Kidney (tissue), 22 donors: ENCODE results near the gene EMC10. TPM values are rescaled to one million over a fixed set of nuclear protein-coding genes. Genes with fewer than 3 reads are reported as not detected.

Experiments used
- DNase-seq, 5 donors: peaks; one replicate each; pipeline ENCODE4 v3.0.0-alpha.2; 2013 to 2020
- FAIRE-seq: peaks from 2 replicates; lab custom pipeline; 2012; peaks lifted over from hg19 to GRCh38; lab: Jason Lieb, UNC
- H3K27ac ChIP-seq, 2 donors: one replicate each; pipeline ENCODE4 v1.7.0; 2013; ENCODE audit warnings: low read depth in 2 of 2, low read length in 2 of 2, inconsistent platforms in 1 of 2
- H3K27me3 ChIP-seq: one replicate; pipeline ENCODE4 v1.7.1; 2013; ENCODE audit warnings: low read length, inconsistent platforms; ENCODE audit not compliant: control insufficient read depth, insufficient read depth
- H3K36me3 ChIP-seq, 3 donors: one replicate each; pipeline versions ENCODE4 v1.7.0 to v1.7.1; 2013; ENCODE audit warnings: low read length in 3 of 3, control low read depth in 1 of 3, inconsistent platforms in 1 of 3; ENCODE audit not compliant: insufficient read depth in 3 of 3, control insufficient read depth in 2 of 3
- H3K4me1 ChIP-seq, 3 donors: one replicate each; pipeline versions ENCODE4 v1.7.0 to v1.7.1; 2013; ENCODE audit warnings: low read length in 3 of 3, inconsistent platforms in 1 of 3, low read depth in 1 of 3; ENCODE audit not compliant: control insufficient read depth in 2 of 3, insufficient read depth in 2 of 3
- H3K4me3 ChIP-seq, 3 donors: one replicate each; pipeline versions ENCODE4 v1.7.0 to v1.8.1; 2013; ENCODE audit warnings: low read length in 3 of 3, control low read depth in 1 of 3, inconsistent platforms in 1 of 3
- H3K9ac ChIP-seq, 3 donors: one replicate each; pipeline versions ENCODE4 v1.7.0 to v1.7.1; 2013; ENCODE audit warnings: low read length in 3 of 3, control low read depth in 1 of 3, inconsistent platforms in 1 of 3
- H3K9me3 ChIP-seq, 3 donors: one replicate each; pipeline versions ENCODE4 v1.7.0 to v1.7.1; 2013; ENCODE audit warnings: low read length in 3 of 3, control low read depth in 1 of 3, inconsistent platforms in 1 of 3; ENCODE audit not compliant: control insufficient read depth in 2 of 3, insufficient read depth in 1 of 3
- intact Hi-C: fragments of 100-400 bp; cut with DNase I; formaldehyde crosslinking; loops from one replicate; pipeline ENCODE4 v1.11.1; 2022
- long read RNA-seq, 10 donors: library from polyadenylated mRNA in 1 of 10; unstranded in 1 of 10; transcript quantifications; one replicate each; pipeline ENCODE4 v2.0.0 and lab custom pipeline, GENCODE V29; 2021 to 2026
- polyA plus RNA-seq: library from polyadenylated mRNA; stranded (reverse); fragments of 350-450 nt; fragmentation: Illumina TruSeq; extraction: RNeasy Lipid Tissue Mini Kit (QIAGEN cat#74804); gene quantifications from one replicate; pipeline ENCODE4 v1.2.3, GENCODE V29; 2014; ENCODE audit warnings: low read depth, low replicate concordance; ENCODE audit not compliant: insufficient read depth
- total RNA-seq: library from RNA; stranded (reverse); fragmentation: NEBNext Ultra II Directional; extraction: Animal tissue kit (Norgen Biotek cat#: 25700); gene quantifications from one replicate; pipeline ENCODE4 v1.2.1, GENCODE V29; 2021
- TF ChIP-seq, protein P1 (sequence below): IDR thresholded peaks from 3 replicates; pipeline ENCODE4 v1.5.1; 2012; ENCODE audit warnings: mild to moderate bottlenecking, moderate library complexity, borderline replicate concordance; ENCODE audit not compliant: insufficient read depth; ENCODE audit errors: extremely low read depth
- donor health status: control.
- donor health status: control.
- donor health status: control.
- donor health status: control.
- donor health status: control.
- donor health status: DM: yes; HTN: yes; CAD: no.
- donor health status: Normal renal cell carcinoma (clear cell type).

EMC10 gene
- total RNA-seq (184 TPM), polyA plus RNA-seq (199 TPM)
- long read RNA-seq, donor 1, full-length matches to known transcripts = 36 of 36 reads
- long read RNA-seq, donor 1, partial matches to known transcripts = 0 of 36 reads
- long read RNA-seq, donor 1, other reads (novel, unspliced or antisense) = 0 of 36 reads
- long read RNA-seq, donor 2, full-length matches to known transcripts = 12 of 43 reads
- long read RNA-seq, donor 2, partial matches to known transcripts = 31 of 43 reads
- long read RNA-seq, donor 2, other reads (novel, unspliced or antisense) = 0 of 43 reads
- long read RNA-seq, donor 3, full-length matches to known transcripts = 9 of 9 reads
- long read RNA-seq, donor 3, partial matches to known transcripts = 0 of 9 reads
- long read RNA-seq, donor 3, other reads (novel, unspliced or antisense) = 0 of 9 reads
- long read RNA-seq, donor 4, full-length matches to known transcripts = 31 of 31 reads
- long read RNA-seq, donor 4, partial matches to known transcripts = 0 of 31 reads
- long read RNA-seq, donor 4, other reads (novel, unspliced or antisense) = 0 of 31 reads
- long read RNA-seq, donor 5, full-length matches to known transcripts = 1 of 1 reads
- long read RNA-seq, donor 5, partial matches to known transcripts = 0 of 1 reads
- long read RNA-seq, donor 5, other reads (novel, unspliced or antisense) = 0 of 1 reads
- long read RNA-seq, donor 6, full-length matches to known transcripts = 15 of 21 reads
- long read RNA-seq, donor 6, partial matches to known transcripts = 6 of 21 reads
- long read RNA-seq, donor 6, other reads (novel, unspliced or antisense) = 0 of 21 reads
- long read RNA-seq, donor 7, full-length matches to known transcripts = 24 of 88 reads
- long read RNA-seq, donor 7, partial matches to known transcripts = 3 of 88 reads
- long read RNA-seq, donor 7, other reads (novel, unspliced or antisense) = 61 of 88 reads
- long read RNA-seq, donor 8, full-length matches to known transcripts = 9 of 9 reads
- long read RNA-seq, donor 8, partial matches to known transcripts = 0 of 9 reads
- long read RNA-seq, donor 8, other reads (novel, unspliced or antisense) = 0 of 9 reads
- long read RNA-seq, donor 9, full-length matches to known transcripts = 9 of 9 reads
- long read RNA-seq, donor 9, partial matches to known transcripts = 0 of 9 reads
- long read RNA-seq, donor 9, other reads (novel, unspliced or antisense) = 0 of 9 reads
- long read RNA-seq, donor 10, full-length matches to known transcripts = 30 of 68 reads
- long read RNA-seq, donor 10, partial matches to known transcripts = 18 of 68 reads
- long read RNA-seq, donor 10, other reads (novel, unspliced or antisense) = 20 of 68 reads

DNA sequence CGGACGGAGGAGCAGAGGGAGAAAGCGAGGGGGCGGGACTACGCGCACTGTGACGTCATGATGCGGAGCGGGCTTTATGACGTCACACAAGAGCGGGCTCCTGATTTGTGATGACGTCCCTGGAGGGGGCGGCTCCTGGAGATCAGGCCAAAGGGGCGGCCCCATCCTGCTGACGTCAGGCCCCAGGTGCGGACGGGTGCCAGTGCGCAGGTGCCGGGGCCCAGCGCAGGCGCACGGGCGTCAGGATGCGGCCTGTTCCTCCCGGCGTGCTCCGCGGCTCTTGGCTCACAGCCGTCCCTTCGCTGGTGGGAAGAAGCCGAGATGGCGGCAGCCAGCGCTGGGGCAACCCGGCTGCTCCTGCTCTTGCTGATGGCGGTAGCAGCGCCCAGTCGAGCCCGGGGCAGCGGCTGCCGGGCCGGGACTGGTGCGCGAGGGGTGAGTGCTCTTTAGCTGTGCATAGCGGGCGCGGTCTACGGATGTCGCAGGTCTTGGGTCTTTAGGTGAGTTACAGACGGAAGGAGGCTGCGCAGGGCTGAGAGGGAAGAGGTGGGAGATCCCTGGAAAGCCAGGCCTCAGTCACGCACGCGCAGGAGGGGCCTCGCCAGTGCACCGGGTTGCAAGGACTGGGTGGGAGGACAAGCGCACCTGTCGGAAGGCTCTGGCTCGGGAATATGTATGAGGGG is at the start of gene EMC10, which contains the start of gene GARIN5A:
TSS of gene EMC10 (plus strand) at position 284 of the 683 bp plus-strand sequence. CDS start at position 322, 38 bp downstream.
TSS of gene GARIN5A (minus strand) at position 625 of the 683 bp plus-strand sequence. CDS start at position 165, 460 bp downstream.
- Histone ChIP-seq H3K36me3 (peaks cover 0 to 12% (median 10%) of the 10 kb centered on the region in 3 donors), H3K4me3 (peak within 1 kb of the TSS; percentile 81 to 96 (median 88)), H3K27ac (peak within 1 kb of the TSS; percentile 62 to 82), H3K4me1 (peaks cover 0 to 9% (median 0%) of the 10 kb centered on the region in 3 donors), H3K27me3 (no peaks in the 10 kb centered on the region), H3K9ac (peak within 1 kb of the TSS; percentile 68 to 81 (median 72)), H3K9me3 (no peaks in the 10 kb centered on the region)
- TF ChIP-seq, protein P1, sequence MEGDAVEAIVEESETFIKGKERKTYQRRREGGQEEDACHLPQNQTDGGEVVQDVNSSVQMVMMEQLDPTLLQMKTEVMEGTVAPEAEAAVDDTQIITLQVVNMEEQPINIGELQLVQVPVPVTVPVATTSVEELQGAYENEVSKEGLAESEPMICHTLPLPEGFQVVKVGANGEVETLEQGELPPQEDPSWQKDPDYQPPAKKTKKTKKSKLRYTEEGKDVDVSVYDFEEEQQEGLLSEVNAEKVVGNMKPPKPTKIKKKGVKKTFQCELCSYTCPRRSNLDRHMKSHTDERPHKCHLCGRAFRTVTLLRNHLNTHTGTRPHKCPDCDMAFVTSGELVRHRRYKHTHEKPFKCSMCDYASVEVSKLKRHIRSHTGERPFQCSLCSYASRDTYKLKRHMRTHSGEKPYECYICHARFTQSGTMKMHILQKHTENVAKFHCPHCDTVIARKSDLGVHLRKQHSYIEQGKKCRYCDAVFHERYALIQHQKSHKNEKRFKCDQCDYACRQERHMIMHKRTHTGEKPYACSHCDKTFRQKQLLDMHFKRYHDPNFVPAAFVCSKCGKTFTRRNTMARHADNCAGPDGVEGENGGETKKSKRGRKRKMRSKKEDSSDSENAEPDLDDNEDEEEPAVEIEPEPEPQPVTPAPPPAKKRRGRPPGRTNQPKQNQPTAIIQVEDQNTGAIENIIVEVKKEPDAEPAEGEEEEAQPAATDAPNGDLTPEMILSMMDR = no peak
- peak; percentile 97 to 98 (median 97) for DNase-seq
- intact Hi-C loops = no loop called here
- FAIRE-seq = no peak

DNA sequence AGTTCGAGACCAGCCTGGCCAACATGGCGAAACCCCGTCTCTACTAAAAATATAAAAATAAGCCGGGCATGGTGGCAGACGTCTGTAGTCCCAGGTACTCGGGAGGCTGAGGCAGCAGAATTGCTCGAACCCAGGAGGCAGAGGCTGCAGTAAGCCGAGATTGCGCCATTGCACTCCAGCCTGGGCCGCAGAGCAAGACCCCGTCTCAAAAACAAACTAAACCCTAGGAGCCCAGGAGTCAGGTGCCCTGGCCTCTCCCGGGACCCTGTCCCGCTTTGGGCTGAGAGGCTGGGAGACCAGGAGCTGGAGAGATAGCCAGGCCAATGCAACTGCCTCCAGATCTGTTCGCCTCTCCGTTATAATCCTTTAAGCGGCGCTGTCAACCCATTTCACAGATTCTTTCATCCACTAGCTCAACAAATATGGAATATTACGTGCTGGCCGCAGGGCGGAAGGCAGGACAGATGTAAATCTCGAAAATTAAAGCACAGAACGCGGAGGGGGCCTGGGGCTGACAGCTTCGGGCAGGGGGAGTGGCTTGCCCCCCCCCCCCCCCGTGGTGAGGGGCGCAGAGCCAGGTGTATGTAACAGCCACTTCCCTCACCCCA is 48.9 kb upstream of the EMC10 start:
- intact Hi-C loops = no loop called here
- FAIRE-seq (no peak), DNase-seq (no peak)
- H3K27me3 ChIP-seq = no peaks in the 10 kb centered on the region
- H3K27ac ChIP-seq = no peak overlapping the region
- H3K9ac ChIP-seq = no peak overlapping the region
- peaks cover 0 to 7% (median 3%) of the 10 kb centered on the region in 3 donors for H3K4me1 ChIP-seq
- H3K36me3 ChIP-seq = no peaks in the 10 kb centered on the region
- H3K4me3 ChIP-seq = no peak overlapping the region
- no peaks in the 10 kb centered on the region for H3K9me3 ChIP-seq
- TF ChIP-seq, protein P1 = no peak
